Occipital lobe (tissue), 2 donors: ENCODE results near the gene ZNF280C. TPM values are rescaled to one million over a fixed set of nuclear protein-coding genes. Genes with fewer than 3 reads are reported as not detected.
A peak's percentile ranks its signal among the peaks of the same experiment; 100 is the strongest.
"Not testable (repeated sequence)": the region's sequence is repeated elsewhere in the genome, so short reads cannot be mapped to it uniquely, and the experiment has no call there.

ENCODE experiments used
- DNase-seq: peaks from one replicate; lab custom pipeline; 2025; lab: John Stamatoyannopoulos, UW
- total RNA-seq: library from RNA; depleted of rRNA; stranded (reverse); fragments of >200 nt; gene quantifications from one replicate; pipeline ENCODE4 v1.2.3, GENCODE V29; 2014

The ZNF280C gene
- 13.9 TPM for total RNA-seq

GRCh38 chrX:130268449-130269170 is at the start of gene ZNF280C:
TSS of gene ZNF280C (minus strand) at chrX:130268899. CDS start at chrX:130260449, 8,450 bp downstream.
- DNase-seq = peak; percentile 76

GRCh38 chrX:130304587-130305368 is 36.1 kb upstream of the ZNF280C start:
- DNase-seq = no peak

DNA sequence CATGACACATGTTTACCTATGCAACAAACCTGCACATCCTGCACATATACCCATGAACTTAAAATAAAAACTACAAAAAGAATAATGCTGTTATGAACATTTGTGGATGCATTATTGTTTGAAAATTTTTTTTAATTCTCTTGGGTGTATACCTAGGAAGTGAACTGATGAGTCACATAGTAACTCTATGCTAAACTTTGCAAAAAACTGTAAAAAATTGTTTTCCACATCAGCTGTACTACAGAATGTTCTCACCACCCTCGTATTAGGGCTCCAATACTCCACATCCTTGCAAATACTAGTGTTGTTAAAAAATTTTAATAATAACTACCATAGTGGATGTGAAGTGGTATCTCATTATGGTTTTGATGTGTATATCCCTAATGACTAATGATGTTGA is 33.3 kb upstream of the ZNF280C start:
- DNase-seq = no peak

- no peak for DNase-seq
Measured at GRCh38 chrX:130301405-130301804, 32.7 kb upstream of the ZNF280C start.

GRCh38 chrX:130300010-130300282 is 31.2 kb upstream of the ZNF280C start:
- DNase-seq = no peak

DNA sequence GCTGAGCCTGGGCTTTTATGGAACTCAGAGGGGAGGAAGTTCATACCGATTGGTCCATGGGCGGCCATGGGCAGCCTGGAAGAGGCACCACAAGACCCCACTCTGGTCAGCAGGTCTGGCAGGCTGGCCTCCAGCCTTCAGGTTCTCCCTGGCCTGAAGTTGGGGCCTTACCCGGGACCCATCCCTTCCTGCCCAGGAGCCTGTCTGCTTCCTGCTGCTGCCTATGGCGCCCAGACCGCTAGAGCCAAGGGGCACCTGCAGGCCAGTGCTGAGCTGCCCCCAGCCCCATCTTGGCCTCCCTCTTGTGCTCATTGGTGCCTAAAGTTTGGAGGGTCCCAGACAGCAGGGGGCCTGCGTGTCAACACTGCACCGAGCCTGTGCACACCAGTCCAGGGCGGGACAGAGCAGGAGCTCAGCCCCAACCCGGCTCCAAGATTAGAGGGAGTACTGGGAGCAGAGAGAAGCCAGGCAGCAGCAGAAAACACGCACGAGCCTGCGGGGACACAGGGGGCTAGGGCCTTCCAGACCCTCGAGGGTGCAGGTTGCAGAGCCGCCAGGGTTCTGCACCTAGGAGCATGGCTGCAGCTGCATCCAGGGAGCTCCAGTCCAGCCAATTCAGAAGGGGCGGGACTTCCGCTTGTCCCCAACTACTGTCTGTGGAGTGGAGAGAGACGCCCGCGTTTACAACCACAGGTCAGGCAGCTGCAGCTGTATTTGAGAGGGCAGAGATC is 30.7 kb upstream of the ZNF280C start:
- DNase-seq = no peak

DNA sequence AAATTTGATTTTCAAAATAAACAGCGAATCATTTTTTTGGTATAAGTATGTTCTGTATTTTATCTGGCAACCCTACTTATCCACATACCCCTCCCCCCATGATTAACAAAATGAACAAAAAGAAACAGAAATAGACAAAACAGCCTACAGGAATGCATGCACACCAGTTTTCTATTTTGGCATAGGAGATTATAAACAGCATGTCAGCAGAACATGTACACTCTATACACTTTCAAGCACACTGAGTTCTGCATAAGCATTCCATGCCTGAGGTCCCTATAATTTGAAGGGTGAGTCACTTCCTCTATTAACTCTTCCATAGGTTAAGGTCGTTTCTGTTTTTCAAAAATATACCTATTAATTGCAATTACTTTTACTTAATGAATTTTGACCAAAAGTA is 28.0 kb upstream of the ZNF280C start:
- DNase-seq = no peak

- DNase-seq = no peak
Measured at GRCh38 chrX:130296297-130296678, 27.6 kb upstream of the ZNF280C start.

- no peak for DNase-seq
Measured at GRCh38 chrX:130295519-130296296, 27.0 kb upstream of the ZNF280C start.

DNA sequence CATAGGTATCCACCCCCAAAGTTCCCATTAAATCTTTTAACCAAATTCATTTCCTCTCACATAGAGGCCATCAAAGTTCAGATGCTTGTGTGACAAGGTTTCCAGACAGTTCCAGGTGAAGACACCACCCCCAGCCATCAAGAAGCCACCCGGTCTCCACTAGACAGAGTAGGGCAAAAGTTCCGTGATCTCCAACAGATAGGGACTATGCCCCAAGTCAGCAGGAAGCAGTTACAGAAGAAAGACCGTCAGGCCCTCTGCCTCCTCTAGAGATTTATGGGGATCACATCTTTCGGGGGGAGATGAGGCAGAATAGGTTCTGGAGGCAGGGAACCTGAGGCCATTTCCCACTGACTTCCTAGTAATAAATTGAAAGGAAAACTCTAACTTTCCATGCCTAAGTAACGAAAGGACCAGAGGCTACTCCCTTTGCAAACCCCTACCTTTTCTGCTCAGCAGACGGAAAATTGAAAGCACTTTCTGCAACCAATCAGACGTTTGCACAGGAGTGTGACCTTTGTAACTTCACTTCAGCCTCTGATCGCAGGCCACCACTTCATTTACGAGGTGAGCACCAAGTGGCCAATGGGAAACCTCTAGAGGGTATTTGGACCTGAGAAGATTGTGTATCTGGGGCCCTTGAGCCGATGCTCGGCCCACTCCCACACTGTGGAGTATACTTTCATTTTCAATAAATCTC is 18.5 kb upstream of the ZNF280C start:
- DNase-seq = no peak

DNA sequence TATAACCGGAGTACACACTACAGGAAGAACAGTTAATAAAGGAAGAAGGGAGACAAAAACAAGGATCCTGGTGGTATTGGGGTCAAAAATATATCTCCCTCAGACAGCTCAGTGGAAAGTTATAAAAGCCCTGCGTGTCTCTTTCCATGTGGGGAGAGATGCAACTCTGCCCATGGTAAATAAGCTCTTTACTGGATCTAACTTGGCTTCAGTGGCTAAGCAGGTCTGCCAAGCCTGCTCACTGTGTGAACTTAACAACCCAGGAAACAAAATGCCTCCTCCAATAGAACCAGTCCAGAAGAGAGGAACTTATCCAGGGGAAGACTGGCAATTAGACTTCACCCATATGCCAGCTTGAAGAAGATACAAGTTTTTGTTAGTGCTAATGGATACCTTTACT is 17.0 kb upstream of the ZNF280C start:
- DNase-seq = no peak

GRCh38 chrX:130285069-130285620 is 16.4 kb upstream of the ZNF280C start:
- no peak for DNase-seq

GRCh38 chrX:130282151-130282550 is 13.5 kb upstream of the ZNF280C start:
- no peak for DNase-seq

- DNase-seq = no peak
Measured at GRCh38 chrX:130280901-130281300, 12.2 kb upstream of the ZNF280C start.

GRCh38 chrX:130272253-130272652 is 3.6 kb upstream of the ZNF280C start:
- DNase-seq = not testable (repeated sequence)

GRCh38 chrX:130269391-130269790 is 692 bp upstream of the ZNF280C start:
- not testable (repeated sequence) for DNase-seq

GRCh38 chrX:130267956-130268448 is 697 bp downstream of the ZNF280C start:
- no peak for DNase-seq

DNA sequence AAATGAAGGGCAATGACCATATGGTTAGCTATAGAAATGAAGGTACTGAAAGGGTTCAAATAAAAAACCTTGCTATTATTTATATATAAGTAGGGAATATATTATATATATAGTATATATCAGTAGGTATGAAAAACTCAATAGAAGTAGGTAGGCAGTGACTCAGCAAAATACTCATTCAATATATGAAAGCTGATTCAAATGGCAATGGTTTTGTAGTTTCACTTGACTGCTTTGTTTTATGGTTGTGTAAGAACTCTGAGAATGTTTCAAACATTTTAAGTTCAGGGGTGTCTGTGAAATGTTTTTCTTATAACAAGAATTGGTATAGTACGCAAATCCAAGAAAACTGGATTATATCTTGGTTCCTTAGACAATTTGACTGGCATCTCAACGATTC is 4.1 kb downstream of the ZNF280C start:
- no peak for DNase-seq

GRCh38 chrX:130263016-130263415 is 5.7 kb downstream of the ZNF280C start:
- no peak for DNase-seq

DNA sequence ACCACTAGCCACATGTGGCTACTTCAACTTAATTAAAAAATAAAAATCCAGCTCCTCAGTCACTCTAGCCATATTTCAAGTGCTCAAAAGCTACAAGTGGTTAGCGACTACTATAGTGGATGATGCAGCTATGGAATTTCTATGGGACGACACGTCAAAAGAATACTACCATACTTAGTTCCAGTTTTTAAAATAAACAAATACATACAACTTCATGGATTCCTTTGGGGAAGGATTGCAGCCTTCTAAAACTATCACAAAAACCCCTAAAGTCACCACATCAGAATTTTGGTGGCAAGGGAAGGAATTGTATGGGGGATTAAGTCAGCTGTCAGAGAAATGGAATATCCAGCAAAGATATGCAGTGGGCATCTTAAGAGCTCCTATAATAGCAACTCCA is 6.5 kb downstream of the ZNF280C start:
- DNase-seq = no peak
